NCI-H2196 (cell line): ENCODE results near the gene SLC1A2.
"Not testable (repeated sequence)": the region's sequence is repeated elsewhere in the genome, so short reads cannot be mapped to it uniquely, and the experiment has no call there.

Experiments used
- DNase-seq: peaks from one replicate; lab custom pipeline; 2025; ENCODE audit not compliant: unreplicated experiment; lab: John Stamatoyannopoulos, UW

The SLC1A2 gene

DNA sequence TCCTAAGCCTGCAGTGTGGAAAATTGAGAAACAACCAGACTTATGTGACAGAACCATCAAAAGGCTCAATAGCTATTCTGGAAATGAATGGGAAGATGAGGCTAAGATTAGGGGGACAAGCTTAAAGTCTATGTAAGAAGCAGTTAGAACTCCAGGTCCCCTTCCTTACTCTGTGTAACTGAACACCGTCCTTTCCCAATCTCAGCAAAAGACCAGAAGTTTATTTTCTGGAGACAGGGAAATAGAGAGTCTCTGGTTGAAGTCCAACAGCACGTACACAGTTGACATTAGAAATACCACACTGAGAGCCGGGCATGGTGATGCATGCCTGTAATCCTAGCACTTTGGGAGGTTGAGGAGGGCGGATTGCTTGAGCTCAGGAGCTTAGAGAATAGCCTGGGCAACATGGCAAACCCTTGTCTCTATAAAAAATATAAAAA lies 186.4 kb downstream of the SLC1A2 start:
- no peak for DNase-seq

DNA sequence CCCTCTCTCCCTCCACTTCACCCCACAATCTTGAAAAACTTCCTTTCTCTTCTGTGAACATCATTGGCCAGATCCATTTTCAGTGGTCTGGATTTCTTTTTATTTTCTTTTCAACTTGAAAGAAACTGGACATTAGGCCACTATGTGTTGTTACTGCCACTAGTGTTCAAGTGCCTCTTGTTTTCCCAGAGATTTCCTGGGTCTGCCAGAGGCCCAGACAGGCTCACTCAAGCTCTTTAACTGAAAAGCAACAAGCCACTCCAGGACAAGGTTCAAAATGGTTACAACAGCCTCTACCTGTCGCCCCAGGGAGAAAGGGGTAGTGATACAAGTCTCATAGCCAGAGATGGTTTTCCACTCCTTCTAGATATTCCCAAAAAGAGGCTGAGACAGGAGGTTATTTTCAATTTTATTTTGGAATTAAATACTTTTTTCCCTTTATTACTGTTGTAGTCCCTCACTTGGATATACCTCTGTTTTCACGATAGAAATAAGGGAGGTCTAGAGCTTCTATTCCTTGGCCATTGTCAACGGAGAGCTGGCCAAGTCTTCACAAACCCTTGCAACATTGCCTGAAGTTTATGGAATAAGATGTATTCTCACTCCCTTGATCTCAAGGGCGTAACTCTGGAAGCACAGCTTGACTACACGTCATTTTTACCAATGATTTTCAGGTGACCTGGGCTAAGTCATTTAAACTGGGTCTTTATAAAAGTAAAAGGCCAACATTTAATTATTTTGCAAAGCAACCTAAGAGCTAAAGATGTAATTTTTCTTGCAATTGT lies 188.1 kb downstream of the SLC1A2 start:
- no peak for DNase-seq

DNA sequence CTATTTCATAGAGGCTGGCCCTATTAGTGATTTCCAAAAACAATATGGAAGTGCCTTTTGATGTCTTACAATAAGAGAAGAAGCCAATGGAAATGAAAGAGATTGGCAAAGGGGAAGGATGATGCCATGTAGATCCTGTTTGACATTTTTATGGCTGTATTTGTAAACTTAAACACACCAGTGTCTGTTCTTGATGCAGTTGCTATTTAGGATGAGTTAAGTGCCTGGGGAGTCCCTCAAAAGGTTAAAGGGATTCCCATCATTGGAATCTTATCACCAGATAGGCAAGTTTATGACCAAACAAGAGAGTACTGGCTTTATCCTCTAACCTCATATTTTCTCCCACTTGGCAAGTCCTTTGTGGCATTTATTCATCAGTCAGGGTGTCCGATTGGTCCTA lies 189.0 kb downstream of the SLC1A2 start:
- no peak for DNase-seq

DNA sequence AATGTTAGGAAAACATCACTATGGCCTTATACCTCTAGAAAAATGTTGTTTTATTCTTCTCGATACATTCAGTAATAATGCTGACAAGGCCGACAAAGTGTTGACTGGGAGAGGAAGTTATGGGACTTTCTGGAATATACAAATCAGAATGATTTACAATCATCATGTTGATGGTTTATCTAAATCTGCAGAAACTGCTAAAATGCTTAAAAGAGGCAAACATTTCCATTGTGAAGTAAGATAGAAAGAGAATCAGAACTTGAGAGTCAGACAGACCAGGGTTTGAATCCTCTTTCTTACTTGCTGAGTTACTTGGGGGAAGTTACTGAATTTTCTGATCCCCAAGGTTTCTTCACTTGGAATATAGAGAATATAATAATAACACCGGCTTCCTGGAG lies 191.0 kb downstream of the SLC1A2 start:
- no peak for DNase-seq

DNA sequence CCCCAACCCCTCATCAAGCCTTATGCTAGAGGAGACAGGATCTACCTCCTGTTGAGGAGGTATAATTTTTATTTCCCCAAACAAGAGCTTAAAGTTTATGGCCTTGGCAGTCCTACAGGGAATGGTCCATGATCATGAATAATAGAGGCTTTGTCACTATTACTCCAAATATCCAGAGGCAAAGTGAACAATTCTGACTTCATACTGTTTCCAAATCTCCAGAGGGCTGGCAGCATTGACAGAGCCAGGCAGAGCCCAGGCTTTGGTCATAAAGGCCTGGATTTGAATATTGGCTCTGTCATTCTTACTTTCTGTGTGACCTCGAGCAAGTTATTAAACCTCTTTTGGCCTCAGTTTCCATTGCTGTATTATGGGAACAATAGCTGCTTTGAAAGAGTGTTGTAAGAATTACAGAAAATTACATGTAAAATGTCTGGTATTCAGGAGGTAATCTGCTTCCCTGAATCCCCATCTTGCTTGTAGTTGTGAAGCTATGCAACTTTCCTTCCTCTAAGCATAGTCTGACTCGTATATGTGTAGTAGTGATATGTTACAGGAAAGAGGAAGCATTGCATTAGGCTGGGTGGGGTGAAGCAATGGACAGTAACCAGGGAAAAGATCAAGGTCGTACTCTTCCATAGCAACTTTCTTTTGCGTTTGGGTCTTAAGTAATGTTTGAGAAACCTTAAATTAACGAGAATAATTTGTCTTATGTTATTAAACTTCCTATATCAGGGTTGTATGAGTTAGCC lies 191.6 kb downstream of the SLC1A2 start:
- no peak for DNase-seq

DNA sequence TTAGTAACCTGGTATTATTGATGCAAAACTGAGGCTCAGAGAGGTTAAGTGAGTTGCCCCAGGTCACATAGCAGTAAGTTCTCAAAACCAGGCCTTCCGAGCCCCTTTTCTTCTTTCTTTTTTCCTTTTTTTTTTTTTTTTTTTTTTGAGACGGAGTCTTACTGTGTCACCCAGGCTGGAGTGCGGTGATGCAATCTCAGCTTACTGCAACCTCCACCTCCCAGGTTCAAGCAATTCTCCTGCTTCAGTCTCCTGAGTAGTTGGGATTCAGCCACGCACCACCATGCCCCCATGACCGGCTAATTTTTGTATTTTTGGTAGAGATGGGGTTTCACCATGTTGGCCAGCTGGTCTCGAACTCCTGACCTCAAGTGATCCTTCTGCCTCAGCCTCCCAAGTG lies 192.6 kb downstream of the SLC1A2 start:
- not testable (repeated sequence) for DNase-seq

DNA sequence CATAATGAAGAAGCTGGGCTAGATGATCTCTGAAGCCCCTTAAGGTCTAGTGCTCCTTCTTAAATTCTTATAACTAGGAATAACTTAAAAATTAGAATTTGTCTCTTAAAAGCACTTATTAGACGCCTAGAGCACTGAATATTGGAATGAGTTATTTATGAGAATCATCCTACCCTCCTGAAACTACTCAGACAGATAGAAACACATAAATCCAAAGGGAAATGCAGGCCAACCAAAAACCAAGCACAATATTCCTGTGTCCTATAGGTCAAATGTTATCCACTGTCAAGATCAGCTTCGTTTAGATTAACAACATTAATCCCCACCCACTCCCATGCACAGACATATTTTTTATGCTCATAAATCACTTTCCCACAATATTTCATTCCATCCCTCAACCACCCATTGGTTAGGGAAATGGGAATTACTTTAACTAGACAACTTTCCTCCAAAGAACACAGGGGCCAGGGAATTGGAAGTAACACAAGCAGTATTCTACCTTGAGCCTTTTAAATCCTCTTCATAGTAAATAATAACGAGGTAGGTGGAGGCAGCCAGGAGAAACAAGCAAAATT lies 193.3 kb downstream of the SLC1A2 start:
- no peak for DNase-seq

DNA sequence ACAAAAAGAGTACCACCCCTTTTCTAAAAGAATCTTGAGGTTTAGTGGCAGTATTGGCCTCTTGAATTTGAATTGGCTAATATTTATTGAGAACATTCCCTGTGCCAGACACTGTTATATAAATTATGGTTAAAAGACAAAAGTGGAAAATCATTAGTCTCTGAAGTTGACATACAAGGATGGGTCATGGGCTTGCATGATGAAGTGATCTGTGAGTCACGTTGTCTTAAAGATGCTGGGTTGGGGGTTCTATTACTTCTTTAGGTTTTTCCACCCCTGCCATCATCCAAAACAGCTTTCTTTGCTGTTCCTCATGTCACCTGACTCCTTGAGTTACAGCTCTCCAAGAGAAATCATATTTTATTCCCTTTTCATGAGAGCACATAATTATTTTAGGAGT lies 195.4 kb downstream of the SLC1A2 start:
- no peak for DNase-seq

DNA sequence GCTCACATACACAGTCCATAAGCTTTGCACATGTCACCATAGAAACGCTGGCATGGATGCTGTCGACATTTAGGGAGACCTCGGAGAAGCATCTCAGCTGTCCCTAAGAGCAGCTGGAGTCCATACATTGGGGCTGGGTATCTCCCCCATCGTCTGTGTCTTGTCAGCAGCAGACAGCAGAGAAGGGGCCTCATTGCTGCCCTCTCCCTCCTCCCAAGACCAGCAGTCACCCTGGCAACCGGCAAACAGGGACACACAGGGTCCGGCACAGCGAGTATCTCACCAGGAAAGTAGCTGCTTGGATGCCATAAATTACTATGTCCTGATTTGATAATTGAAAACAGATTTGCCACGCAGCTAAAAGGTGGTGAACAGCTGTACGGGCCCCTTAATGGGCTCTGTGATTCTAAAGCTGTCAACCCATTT lies 196.0 kb downstream of the SLC1A2 start:
- no peak for DNase-seq

DNA sequence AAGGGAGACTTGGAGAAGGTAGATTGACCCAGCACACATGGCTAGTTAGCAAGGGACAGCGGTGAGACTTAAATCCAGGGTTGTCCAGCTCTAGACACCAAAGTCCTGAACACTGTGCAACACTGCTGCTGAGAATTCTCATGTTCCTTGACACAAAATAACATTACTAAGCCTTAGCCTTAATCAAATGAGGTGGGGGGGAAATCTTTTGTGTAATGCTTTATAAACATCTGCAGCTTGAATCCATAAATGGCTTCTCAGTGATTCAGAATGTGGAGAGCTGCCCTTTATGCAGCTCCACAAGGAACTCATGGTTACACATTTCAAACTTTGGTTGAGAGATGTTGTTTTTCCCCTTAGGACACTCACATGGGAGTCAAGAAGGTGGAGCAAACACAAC lies 200.4 kb downstream of the SLC1A2 start:
- DNase-seq, result no peak

DNA sequence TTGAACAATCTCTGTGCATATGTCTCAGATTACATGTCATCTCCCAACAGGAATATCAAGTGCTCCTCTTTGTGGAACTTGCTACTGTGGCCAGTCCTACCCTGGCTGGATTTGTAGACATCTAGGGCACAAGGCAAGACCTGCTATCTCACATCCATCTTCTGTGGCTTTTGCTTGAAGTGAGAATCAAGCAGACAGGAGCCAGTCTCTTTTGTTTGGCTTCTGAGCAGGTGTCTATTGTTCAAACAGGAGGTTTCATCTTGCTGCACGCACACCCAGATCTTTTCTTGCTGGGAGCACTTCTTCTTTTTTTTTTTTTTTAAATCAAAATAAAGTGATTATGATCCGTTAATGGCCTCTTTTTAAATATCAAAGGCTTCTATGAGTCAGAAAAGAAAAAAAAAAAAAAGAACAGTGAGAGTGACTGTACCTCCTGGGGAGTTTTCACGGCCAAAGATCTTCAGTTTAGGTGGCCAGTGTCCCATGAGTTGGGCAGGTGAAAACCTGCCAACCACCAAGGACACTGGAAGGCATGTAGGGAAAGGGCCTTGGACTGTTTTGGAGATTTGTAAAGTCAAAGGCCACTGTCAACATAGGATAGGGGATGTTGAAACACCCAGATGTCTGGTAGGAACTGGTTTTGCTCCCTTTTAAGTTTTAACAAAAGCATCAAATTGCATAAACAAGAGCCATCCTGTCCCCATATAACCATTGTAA lies 202.2 kb downstream of the SLC1A2 start:
- no peak for DNase-seq

DNA sequence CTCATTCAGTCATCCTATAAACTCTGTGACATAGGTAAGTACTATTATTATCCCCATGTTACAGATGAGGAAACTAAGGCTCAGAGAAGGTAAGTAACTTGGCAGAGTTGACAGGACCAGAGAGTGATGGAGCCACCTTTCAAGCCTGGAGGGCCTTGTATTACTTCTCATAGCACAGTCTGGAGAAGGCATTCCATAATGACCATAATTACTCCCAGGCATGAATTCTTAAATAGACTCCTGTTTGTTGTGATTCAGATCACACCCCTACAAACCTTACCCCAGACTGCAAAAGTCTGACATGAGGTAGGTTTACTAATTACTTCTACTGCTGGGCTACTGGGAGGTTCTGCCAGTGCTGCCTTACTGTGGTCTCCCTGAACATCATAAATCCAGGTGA lies 203.4 kb downstream of the SLC1A2 start:
- no peak for DNase-seq

DNA sequence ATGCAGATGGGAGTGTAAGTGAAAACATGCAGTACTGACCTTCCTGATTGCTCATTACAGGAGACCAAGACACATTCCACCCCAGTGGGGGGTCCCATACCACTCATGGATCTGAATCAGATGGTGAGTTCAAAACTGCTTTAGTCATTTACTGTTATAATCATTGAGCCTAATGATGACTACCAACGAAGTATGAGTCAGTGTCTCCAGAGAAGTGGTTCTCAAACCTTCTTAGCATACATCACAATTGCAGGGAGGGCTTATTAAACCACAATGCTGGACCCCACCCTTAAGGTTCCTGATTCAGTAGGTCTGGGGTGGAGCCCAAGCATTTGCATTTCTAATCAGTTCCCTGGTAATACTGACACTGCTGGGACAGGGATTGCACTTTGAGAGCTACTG lies 204.6 kb downstream of the SLC1A2 start:
- DNase-seq, result no peak

DNA sequence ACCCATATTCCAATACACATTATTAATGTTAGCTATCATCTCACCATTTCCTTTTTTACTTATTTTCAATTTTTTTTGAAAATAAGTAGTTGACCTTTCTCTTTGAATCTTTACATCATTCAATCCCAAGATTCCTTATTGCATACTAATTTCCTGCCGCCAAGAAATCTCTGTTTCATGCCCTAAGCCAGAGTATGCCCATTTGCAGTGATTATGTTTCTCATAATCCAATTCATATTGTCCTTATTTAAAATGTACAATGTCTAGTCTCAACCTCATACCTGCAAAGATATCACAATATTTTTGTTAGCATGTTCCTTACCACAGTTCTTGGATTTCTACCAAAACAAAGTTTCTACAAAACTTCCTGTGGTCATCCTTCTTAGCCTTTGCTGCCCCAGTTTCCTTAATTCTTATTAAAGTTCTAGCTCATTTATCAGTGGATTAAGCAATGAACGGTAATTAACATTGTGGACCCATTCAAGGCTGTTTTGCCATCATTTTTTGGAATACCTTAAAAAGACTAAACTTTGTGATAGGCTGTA lies 205.1 kb downstream of the SLC1A2 start:
- no peak for DNase-seq

DNA sequence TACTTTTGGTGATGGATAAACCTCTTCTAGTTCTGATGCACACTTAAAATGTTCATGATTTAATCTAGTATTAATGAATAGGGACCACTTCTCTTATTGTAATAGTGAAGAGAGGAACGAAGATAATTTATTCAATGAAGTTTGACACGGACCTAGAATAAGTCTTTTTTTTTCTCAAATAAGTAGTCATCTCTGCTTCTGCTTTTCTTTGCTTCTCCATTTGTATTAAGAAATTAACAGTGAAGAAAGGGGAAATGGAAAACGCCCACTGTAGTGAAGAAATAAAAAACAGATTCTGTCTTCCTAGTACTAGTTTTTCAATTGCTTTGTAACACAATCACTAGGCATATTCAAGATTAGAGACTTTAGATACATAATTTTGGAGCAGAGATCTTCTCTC lies 207.4 kb downstream of the SLC1A2 start:
- no peak for DNase-seq

DNA sequence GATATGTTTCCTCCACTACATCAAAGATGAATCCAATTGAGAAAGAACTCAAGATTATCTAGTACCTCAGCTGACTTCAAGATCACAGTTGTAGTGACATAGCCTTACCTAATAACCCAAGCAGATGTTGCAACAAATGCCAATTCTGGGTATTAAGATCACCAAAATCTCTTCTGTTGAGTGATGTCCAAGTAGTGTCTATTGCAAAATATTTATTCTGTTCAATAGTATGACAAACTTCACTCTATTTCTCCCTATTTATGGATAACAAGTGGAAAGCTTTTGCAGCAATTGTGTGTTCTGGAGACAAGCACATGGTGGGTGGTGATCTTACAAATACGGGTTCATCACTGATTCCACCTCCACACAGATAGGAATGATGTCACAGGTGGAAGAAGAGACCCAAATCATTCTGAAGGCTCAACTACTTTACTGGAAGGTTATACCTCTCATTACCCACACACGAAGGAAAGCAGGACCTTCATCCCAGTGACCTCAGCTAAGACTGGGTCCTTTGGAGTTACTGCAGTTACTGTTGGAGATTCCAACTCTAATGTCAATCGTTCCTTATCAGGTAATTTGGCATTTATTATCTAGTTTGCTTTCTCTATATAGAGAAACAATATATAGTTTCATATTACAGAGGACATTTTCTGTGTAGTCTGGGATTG lies 208.3 kb downstream of the SLC1A2 start:
- no peak for DNase-seq

DNA sequence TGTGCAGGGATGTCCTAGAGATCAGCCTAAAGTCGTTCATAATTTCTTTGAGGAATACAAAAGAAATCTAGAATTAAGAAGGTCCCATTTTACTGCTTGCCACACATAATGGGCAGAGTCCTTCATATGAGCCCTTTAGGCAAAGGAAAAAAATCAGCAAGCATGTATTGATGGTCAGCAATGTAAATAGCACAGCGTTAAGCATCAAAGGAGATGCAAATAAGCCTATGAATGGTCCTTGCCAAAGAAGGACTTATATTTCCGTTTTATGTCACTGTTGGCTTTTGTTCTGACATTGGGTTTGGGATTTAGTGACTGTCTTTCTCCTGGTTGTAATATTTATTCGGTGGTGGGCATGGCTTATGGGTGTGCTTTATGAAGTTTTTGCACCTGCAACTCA lies 210.6 kb downstream of the SLC1A2 start:
- no peak for DNase-seq

DNA sequence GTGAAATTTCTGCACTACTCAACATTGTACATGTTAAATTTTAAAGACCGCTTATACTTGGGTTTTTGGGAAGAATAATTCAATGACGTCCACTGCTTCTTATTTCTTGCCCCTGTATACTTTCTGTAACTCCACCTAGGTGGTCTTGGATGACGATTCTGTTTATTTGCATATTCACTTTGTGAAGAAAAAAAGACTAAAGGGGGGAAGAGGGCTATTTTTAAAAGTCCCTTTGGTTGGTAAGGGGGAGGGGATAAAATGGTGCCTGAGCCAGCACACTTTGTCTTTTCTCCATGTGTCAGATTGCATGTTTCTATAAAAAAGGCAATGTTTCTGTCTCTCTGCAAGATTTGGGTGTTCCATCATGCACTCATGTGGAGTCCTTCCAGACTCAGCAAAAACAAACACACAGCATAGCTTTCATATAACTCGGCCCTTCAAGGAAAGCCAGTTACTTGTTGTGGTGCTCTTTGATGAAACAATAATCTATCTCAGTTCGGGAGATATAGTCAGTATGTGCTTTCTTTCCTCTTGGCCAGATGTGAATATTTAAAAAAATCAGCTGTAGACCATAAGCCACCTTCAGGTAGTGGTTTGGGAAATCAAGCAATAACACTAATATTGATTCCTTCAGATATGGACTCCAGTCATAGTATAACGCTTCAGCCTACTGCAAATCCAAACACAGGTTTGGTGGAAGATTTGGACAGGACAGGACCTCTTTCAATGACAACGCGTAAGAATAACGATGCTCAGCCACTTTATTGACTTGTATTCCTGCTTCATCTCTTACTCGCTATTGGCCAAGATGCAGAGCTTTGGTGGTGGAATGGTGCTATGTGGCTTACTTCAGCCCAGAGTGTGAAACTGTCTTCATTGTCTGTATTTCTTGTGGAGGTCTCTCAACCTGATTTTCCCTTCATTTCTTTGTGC lies 211.6 kb downstream of the SLC1A2 start:
- DNase-seq, result no peak

DNA sequence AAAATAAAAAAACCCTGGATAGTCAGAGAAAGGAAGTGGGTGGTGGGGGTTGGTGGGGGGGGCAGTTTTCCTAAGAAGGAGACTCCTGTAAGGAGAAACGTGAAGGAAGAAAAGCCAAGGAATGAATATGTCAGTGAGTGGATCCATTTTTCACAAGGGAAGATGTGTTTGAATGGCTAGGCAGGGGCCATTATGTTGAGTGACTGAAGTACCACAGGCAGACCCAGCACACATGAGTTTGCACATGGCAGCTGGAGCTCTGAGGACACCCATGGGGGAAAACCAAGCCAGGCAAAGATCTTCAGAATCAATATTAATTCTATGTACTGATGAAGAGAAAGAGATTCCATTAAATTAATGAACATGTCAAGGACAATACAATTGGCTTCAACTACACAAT lies 212.7 kb downstream of the SLC1A2 start:
- DNase-seq, result no peak

DNA sequence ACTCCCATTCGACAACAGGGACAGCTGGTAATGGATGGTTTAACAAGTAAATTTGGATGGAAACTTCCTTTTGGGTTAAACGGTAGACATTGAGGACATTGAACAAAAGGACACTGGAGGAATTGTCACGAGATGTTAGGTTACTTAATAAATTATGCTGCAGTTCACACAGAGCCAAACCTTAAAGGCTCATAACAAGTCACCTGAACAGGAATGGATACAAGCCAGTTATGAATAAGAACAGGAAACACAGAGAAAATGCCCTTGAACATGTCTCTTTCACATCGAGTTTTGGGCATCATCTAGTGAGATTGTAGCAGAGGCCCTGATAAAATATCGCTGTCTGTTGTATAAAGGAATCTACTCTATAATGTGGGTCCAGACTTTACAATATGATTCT lies 214.7 kb downstream of the SLC1A2 start:
- DNase-seq, result no peak
